Measurements from ENCODE around the gene GNAO1.

DNA sequence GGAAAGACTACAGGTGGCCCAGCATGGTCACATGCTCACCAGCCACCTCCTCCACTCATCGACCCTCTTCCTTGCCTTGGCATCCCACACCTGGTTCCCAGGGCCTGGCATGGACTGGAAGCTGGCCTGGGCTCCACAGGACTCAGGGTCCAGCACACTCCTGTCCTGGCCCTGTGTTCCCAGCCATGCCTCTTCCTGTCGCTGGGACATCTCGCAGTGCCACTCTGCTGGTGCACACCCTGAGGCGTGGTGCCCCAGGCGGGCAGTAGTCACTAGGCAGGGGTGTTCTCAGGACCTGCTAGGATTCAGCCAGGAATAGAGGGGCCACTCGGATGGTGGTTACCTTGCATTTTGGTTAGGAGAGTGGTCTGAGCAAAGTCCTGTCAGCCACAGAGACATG lies 134.7 kb downstream of the GNAO1 start:
- TF ChIP-seq, protein P1, sequence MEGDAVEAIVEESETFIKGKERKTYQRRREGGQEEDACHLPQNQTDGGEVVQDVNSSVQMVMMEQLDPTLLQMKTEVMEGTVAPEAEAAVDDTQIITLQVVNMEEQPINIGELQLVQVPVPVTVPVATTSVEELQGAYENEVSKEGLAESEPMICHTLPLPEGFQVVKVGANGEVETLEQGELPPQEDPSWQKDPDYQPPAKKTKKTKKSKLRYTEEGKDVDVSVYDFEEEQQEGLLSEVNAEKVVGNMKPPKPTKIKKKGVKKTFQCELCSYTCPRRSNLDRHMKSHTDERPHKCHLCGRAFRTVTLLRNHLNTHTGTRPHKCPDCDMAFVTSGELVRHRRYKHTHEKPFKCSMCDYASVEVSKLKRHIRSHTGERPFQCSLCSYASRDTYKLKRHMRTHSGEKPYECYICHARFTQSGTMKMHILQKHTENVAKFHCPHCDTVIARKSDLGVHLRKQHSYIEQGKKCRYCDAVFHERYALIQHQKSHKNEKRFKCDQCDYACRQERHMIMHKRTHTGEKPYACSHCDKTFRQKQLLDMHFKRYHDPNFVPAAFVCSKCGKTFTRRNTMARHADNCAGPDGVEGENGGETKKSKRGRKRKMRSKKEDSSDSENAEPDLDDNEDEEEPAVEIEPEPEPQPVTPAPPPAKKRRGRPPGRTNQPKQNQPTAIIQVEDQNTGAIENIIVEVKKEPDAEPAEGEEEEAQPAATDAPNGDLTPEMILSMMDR (IDR thresholded peaks at IDR 0.05): no peak
- TF ChIP-seq POLR2A (IDR thresholded peaks at IDR 0.05): no peak
